Prostate gland (tissue), 2 donors: ENCODE data around the gene CHSY1. TPM values are rescaled to one million over a fixed set of nuclear protein-coding genes. Genes with fewer than 3 reads are reported as not detected.
A peak's percentile ranks its signal among the peaks of the same experiment; 100 is the strongest.

ENCODE experiments used
- DNase-seq: peaks from one replicate; pipeline ENCODE4 v3.0.0-alpha.2; 2019; ENCODE audit warnings: low spot score
- H3K27ac ChIP-seq, 2 donors: fragments of 200-600 bp; sonication (generic); 2 replicates each; pipeline ENCODE4 v1.5.1; 2017 to 2019
- H3K27me3 ChIP-seq: fragments of 200-600 bp; sonication (generic); replicated peaks from 2 replicates; pipeline ENCODE4 v1.5.1; 2019; ENCODE audit not compliant: insufficient read depth
- H3K36me3 ChIP-seq, 2 donors: fragments of 200-600 bp; sonication (generic); 1 replicate in 1 of 2; 2 replicates in 1 of 2; pipeline versions ENCODE4 v1.5.1 to v1.8.1; 2017 to 2019
- H3K4me1 ChIP-seq: fragments of 200-600 bp; sonication (generic); replicated peaks from 2 replicates; pipeline ENCODE4 v1.5.1; 2019
- H3K4me3 ChIP-seq, 2 donors: fragments of 200-600 bp; sonication (generic); 2 replicates each; pipeline ENCODE4 v1.5.1; 2017 to 2019
- H3K9me3 ChIP-seq: fragments of 200-600 bp; sonication (generic); 2 replicates; pipeline ENCODE4 v1.5.1; 2017
- POLR2A ChIP-seq: fragments of 450-650 bp; IDR thresholded peaks from one replicate; pipeline ENCODE4 v1.6.1; 2016; ENCODE audit warnings: antibody characterized with exemption, mild to moderate bottlenecking
- POLR2AphosphoS5 ChIP-seq: sonication (generic); formaldehyde crosslinking; IDR thresholded peaks from one replicate; pipeline ENCODE4 v1.6.1; 2017; ENCODE audit warnings: antibody characterized with exemption
- WGBS: methylation state at CpG from one replicate; pipeline ENCODE4 v1.1.5; 2018; 5-methylcytosine and 5-hydroxymethylcytosine counted together
- intact Hi-C: fragments of 100-400 bp; cut with DNase I; formaldehyde crosslinking; loops from one replicate; pipeline ENCODE4 v1.14.2; 2022
- total RNA-seq, 2 donors: library from RNA; depleted of rRNA; stranded (reverse); fragments of >200 nt; gene quantifications; one replicate each; pipeline ENCODE4 v1.1.0, GENCODE V29; 2016
- TF ChIP-seq, protein P1 (sequence below), 4 experiments: fragments of 200-600 bp in 2 of 4; fragments of 450-650 bp in 2 of 4; sonication (generic) in 2 of 4; IDR thresholded peaks; 1 replicate in 3 of 4; 2 replicates in 1 of 4; pipeline ENCODE4 v1.5.1; 2016 to 2019; ENCODE audit warnings: antibody characterized with exemption in 4 of 4, mild to moderate bottlenecking in 2 of 4, moderate library complexity in 2 of 4

The CHSY1 gene
- total RNA-seq, 2 donors from 2014 or later: 30.4 to 46.4 TPM

- Histone ChIP-seq H3K4me1 (peaks cover 23% of the 10 kb centered on the region), H3K27ac (no peak overlapping the region), H3K9me3 (no peaks in the 10 kb centered on the region), H3K36me3 (no peaks in the 10 kb centered on the region), H3K27me3 (no peaks in the 10 kb centered on the region), H3K4me3 (no peak overlapping the region)
- TF ChIP-seq, protein P1, sequence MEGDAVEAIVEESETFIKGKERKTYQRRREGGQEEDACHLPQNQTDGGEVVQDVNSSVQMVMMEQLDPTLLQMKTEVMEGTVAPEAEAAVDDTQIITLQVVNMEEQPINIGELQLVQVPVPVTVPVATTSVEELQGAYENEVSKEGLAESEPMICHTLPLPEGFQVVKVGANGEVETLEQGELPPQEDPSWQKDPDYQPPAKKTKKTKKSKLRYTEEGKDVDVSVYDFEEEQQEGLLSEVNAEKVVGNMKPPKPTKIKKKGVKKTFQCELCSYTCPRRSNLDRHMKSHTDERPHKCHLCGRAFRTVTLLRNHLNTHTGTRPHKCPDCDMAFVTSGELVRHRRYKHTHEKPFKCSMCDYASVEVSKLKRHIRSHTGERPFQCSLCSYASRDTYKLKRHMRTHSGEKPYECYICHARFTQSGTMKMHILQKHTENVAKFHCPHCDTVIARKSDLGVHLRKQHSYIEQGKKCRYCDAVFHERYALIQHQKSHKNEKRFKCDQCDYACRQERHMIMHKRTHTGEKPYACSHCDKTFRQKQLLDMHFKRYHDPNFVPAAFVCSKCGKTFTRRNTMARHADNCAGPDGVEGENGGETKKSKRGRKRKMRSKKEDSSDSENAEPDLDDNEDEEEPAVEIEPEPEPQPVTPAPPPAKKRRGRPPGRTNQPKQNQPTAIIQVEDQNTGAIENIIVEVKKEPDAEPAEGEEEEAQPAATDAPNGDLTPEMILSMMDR (IDR thresholded peaks at IDR 0.05): no peak
- TF ChIP-seq POLR2AphosphoS5 (no peak), POLR2A (no peak)
- intact Hi-C loops: loop anchor here (5.0 kb wide), 1 partner anchor 52 kb away; no protein-coding TSS in a partner anchor
- no peak for DNase-seq
- WGBS: 89% methylated on average over 6 of the region's 6 CpGs
These were observed 66.5 kb downstream of the CHSY1 start for GRCh38 chr15:101185336-101185735.

DNA sequence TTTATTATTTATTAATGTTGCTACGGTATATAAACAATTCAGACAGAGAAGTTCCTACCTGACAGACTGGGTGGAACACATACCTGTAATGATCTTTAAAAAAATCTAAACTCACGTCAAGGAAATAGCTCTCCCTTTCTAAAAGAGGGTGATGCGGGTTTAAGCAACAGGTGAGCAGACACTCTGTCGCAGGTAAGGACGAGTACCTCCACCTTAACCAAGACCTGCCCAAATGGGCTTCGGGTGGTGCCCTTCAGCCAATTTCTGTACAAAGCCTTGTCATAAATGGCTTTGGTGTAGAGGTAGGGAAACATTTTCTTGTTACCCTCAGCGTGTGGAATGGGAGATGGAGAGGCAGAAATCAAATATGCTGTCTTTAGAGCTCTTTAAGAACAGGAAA lies 67.0 kb downstream of the CHSY1 start:
- no peaks in the 10 kb centered on the region for H3K27me3 ChIP-seq
- no peak for TF ChIP-seq POLR2A
- TF ChIP-seq, protein P1 (IDR thresholded peaks at IDR 0.05): no peak
- TF ChIP-seq POLR2AphosphoS5: no peak
- no peak for DNase-seq
- intact Hi-C loops: loop anchor here (5.0 kb wide), 2 partner anchors 52 to 67 kb away; partner anchors contain the start of gene CHSY1
- peak overlapping the region in 1 of 2 donors; percentile 21 for H3K27ac ChIP-seq
- H3K36me3 ChIP-seq: no peaks in the 10 kb centered on the region
- no peaks in the 10 kb centered on the region for H3K9me3 ChIP-seq
- H3K4me3 ChIP-seq: no peak overlapping the region
- 79% methylated on average over 7 of the region's 7 CpGs for WGBS
- H3K4me1 ChIP-seq: peaks cover 25% of the 10 kb centered on the region

- H3K4me1 ChIP-seq: peaks cover 32% of the 10 kb centered on the region
These were observed 67.9 kb downstream of the CHSY1 start for GRCh38 chr15:101183931-101184305.

DNA sequence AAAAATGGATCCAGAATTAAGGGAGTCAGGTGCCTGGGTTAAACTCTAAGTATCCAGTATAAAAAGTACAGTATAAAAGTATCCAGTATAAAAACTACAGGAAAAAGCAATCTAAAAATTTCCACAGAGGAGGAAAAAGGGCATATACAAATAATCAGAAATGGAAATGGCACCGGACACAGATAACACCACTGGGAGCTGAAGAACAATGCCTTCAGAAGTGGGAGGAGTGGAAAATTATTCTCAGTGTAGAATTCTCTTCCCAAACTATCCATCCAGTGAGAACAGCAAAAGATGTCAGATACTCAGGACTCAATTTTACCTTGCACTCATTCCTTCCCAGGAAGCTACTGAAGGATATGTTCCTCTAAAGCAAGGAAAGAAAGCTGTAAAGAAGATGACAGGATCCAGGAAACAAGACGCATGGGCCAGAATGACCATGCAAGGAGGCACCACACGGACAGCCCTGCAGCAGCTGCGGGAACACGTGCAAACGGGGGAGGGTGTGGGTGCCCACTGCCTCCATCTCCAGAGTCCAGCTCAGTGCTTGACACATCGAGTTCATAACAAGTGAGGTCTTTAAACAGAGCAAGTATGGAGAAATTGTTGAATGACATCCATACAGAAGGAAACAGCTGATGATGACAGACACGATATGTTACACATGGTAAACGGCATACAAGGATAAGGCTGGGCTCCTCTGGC lies 68.5 kb downstream of the CHSY1 start:
- no peaks in the 10 kb centered on the region for H3K9me3 ChIP-seq
- peaks cover 32% of the 10 kb centered on the region for H3K4me1 ChIP-seq
- H3K27me3 ChIP-seq: no peaks in the 10 kb centered on the region
- intact Hi-C loops: loop anchor here (5.0 kb wide), 1 partner anchor 69 kb away; the partner anchor contains the start of gene CHSY1
- no peak overlapping the region for H3K27ac ChIP-seq
- H3K4me3 ChIP-seq: no peak overlapping the region
- no peak for DNase-seq
- no peaks in the 10 kb centered on the region for H3K36me3 ChIP-seq
- TF ChIP-seq POLR2AphosphoS5 (no peak), POLR2A (no peak)
- TF ChIP-seq, protein P1 (IDR thresholded peaks at IDR 0.05): no peak
- 79% methylated on average over 9 of the region's 9 CpGs for WGBS

More at GRCh38 chr15:101183931-101184305, 67.9 kb downstream of the CHSY1 start:
- TF ChIP-seq POLR2AphosphoS5 (no peak), POLR2A (no peak)
- TF ChIP-seq, protein P1 (IDR thresholded peaks at IDR 0.05): no peak
- H3K27me3 ChIP-seq: no peaks in the 10 kb centered on the region
- no peaks in the 10 kb centered on the region for H3K36me3 ChIP-seq
- no peak overlapping the region for H3K27ac ChIP-seq
- intact Hi-C loops: loop anchor here (5.0 kb wide), 1 partner anchor 68 kb away; the partner anchor contains the start of gene CHSY1
- no peak for DNase-seq
- WGBS: 74% methylated on average over 5 of the region's 5 CpGs
- no peak overlapping the region for H3K4me3 ChIP-seq
- no peaks in the 10 kb centered on the region for H3K9me3 ChIP-seq

DNA sequence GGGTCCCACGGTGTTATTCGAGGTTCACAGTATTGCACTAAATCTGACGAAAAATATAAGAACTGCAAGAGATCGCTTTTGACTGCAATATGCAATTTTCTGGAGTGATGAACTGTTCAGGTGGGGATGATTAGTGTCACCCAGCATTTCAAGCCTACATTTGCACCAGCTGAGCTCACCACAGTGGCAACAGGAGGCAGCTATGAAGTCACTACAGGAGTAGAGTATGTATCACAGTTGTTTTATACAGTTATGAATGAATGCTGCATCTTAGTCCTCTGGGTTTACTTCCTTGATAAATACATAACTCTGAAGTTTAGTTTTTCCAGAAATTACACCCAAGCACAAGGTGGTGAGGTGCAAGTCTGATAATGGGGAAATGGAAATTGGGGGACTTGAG lies 69.6 kb downstream of the CHSY1 start:
- Histone ChIP-seq H3K4me3 (no peak overlapping the region), H3K36me3 (no peaks in the 10 kb centered on the region), H3K4me1 (peaks cover 29% of the 10 kb centered on the region), H3K9me3 (no peaks in the 10 kb centered on the region), H3K27me3 (no peaks in the 10 kb centered on the region), H3K27ac (no peak overlapping the region)
- 78% methylated on average over 4 of the region's 4 CpGs for WGBS
- DNase-seq: no peak
- intact Hi-C loops: loop anchor here (5.0 kb wide), 1 partner anchor 70 kb away; the partner anchor contains the start of gene CHSY1
- TF ChIP-seq, protein P1 (IDR thresholded peaks at IDR 0.05): no peak
- no peak for TF ChIP-seq POLR2AphosphoS5
- TF ChIP-seq POLR2A: no peak
